ENCODE data around the gene SYNPO.

The SYNPO gene

DNA sequence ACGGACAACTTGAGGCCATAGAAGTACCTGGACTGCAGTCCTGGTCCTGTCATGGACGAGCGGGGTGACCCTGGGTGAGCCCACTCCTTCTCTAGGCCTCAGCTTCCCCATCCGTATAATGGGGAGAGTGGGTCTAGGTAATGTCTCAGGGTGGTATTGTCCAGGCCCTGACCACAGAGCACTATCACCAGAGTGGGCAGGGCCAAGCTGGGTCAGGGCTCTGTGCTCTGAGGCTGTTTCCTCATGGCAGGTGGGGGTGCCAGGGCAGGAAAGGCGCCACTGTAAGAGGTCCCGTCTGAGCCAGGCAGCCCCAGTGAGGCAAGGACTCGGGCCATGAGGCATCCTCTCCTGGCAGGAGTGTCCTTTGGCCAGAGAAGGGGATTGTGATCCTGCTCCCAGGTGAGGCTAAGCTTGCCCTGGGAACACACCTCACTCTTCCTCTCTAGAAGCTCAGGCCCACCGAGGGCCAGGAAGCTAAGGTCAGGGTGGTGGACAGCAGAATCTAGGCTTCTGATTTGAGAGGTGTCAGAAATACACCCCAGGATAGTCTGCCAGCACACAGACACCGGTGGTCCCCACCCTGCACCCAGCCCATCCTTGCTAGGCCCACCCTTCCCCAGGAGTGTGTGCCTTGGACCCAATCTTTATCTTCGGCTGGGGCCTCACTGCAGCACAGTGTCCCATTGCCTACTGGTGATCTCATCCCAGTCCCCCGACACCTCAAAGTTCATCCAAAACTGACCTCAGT is 19.1 kb downstream of the SYNPO start:
- no peak for DNase-seq

DNA sequence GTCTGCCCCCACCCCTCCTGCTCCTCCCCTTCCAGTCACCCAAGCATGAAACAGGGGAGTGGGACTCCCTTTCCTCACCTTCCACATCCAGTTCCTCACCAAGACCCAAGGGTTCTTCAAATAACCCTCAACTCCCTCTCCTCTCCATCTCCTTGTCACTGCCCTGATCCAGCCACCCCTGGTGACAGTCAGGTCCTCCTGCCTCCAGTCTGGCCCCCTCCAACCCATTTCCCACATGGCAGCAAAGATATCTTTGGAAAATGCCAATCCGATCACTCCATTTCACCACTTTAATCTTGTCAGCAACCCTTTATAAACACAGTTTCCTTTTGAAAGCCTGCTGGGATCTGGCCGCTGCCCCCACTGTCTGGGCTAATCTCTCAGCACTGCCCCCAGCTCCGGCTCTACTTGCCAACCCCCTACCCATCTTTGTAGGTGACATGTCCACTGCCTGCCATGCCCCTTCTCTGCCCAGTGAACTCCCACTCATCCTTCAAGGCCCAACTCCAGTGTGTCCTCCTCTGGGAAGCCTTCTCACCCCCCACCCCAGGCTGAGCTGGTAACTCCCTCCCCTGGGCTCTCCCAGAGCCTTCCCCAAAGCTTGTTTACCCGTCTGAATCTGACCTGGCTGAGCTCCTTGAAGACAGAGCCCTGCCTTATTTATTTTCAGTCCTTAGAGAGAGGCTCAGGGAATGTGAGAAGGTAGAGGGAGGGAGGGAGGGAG is 19.8 kb downstream of the SYNPO start:
- no peak for DNase-seq

DNA sequence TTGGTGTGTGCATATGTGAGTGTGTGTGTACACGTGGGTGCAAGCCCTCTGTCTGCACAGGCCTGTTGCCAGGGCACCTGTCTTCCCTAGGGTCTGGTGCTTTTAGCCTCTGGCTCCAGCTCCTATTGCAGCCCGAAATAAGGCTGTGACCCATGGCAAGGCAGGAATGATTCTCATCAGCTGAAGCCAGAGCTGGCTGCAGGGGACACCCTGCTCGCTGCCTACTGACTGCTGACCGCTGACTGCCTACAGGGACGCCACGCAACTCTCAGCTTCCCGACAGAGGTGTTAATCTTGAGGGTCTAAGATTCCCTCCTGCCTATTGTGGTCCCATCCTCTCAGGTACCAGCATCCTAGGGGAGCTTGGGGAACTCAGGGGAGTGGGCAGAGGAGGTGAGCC is 20.6 kb downstream of the SYNPO start, which contains the start of gene MYOZ3:
TSS of gene MYOZ3 (plus strand) at position 166 of the 400 bp plus-strand sequence. CDS start 1,691 bp downstream, outside the sequence.
- DNase-seq: no peak

DNA sequence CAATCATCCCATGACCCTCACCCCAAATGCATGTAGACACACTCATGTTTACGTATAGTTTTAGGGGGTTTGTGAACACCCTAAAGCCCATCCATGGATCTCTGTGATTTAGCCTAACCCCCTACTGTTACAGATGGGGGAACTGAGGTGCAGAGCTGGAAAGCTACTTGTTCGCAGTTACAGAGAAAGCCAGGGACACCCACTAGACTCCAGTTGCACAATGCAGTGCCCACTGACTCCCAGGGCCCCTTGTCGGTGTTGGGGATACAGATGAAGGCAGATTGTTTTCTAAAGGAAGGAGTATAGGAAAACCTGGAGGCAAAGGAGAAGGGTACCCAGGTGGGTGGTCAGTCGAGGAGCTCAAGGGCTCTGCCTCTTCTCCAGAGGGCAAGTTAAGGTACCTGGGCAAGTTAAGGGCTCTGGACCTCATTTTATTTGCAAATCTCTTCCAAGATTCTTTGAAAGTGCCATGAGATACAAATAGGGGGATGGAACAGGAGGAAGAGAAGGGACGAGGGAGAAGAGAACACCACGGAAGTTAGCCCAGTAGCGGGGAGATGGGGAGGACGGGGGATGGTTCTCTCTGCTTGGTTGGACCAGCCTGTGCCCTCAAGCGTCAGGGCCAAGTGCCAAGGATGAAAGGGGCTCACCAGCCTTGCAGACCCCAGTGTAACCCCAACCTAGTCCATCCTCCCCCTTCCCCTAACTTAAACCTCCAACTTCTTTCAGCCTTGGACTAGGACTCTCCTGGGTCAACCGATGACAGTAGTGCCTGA is 21.5 kb downstream of the SYNPO start:
- DNase-seq: no peak

DNA sequence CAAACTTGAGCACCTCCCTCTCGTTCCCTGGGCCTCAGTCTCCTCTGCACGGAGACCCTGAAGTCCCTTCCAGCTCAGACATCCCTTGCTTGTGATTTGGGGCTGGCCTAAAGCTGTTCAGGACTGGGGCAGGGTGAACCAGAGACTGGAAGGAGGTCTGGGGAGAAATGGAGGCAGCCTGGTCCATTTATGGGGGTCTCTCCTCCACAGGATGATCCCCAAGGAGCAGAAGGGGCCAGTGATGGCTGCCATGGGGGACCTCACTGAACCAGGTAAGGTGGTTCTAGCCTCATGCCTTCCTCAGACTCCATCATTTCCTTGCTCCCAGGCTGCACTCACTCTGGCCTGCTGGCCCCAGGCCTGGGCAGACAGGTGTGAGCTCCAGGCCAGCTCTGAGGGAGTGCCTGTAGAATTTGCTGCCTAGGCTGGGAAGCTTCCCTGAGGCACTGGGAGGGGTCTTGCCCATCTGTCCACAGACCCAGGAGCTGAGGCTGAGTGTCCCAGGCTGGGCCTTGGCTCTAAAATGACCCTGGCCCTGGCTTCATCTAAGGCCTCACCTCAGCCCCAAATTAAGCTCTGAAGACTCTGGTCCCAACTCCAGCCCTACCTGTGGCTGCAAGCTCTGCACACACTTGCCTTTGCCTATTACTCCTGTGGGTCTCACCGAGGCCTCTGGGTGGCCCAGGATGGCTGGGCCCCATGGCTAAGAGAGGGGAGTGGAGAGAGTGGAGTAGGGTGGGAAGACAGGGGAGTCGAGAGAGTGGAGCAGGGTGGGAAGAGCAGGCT is 22.5 kb downstream of the SYNPO start:
- no peak for DNase-seq

DNA sequence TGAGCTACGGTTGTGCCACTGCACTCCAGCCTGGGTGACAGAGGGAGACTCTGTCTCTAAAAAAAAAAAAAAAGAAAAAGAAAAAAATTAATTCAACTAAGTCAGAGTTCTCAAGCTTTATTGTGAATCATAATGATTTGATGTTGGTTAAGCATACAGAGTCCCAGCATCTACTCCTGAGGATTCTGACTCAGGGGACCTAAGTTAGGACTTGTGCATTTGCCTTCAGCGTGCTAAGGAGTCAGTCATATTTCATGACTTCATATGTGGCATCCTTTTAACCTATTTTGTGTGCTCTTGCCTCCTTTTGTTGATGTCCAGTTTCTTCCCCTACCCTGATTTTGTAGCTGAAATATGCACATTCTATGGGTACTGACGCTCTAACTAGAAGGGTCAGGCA is 23.5 kb downstream of the SYNPO start:
- no peak for DNase-seq

DNA sequence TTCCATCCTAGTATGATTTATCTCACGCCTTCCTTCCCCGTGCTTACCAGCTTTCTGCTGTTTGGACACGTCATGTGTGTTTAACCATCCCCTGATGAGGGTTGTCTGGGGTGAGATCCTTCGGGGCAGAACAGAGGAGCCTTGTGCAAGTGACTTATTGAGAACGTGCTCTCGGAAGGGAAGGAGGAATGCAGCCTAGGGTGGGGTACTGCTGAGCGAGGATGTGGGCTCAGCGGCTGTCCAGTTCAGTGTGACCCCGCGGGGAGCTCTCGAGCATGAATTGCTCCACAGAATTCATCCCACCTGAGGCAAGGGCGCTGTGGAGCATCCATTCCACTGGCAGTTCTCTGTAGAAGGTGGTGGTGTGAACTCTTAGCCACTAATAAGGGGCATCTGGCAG is 24.6 kb downstream of the SYNPO start:
- peak; percentile 60 for DNase-seq

DNA sequence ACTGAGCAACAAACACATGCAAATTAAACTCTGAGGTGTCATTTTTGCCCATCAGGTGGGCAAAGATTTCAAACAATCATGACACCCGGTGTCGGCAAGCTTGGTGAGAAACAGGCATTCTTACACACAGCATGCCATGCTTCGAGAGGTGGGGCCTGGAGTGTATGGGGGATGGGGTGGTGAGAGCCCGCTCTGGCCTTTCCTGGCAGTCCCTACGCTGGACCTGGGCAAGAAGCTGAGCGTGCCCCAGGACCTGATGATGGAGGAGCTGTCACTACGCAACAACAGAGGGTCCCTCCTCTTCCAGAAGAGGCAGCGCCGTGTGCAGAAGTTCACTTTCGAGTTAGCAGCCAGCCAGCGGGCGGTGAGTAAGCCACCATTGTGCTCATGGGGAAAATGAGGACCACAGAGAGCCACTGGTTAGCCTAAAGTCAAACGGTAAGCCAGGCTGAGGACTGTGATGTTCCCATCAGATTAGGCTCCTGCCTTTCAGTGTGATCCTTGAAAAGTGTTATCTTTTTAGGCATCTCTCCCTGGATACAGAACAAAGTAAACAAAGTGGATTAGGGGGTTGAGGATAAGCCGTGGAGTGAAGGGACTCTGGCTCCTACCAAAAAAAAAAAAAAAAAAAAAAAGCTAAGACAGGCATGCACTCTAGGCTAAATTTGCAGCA is 30.0 kb downstream of the SYNPO start:
- DNase-seq: no peak

DNA sequence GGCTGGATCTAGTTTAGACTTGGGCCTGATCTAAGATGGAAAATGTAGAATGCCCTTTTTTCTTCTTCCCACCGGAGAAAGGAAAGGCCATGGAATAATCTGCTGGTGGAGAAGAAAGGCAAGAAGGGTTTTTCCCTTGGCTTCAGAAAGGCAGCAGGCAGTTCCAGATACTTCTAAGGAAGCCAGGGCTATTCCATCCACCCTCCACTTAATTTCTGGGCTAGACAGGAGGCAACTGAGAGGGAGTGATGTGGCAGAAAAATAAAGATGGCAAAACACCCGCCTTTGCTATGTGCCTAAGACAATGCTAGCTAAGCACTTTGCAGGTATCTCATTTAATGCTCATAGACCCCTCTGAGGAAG is 30.5 kb downstream of the SYNPO start:
- DNase-seq: no peak

DNA sequence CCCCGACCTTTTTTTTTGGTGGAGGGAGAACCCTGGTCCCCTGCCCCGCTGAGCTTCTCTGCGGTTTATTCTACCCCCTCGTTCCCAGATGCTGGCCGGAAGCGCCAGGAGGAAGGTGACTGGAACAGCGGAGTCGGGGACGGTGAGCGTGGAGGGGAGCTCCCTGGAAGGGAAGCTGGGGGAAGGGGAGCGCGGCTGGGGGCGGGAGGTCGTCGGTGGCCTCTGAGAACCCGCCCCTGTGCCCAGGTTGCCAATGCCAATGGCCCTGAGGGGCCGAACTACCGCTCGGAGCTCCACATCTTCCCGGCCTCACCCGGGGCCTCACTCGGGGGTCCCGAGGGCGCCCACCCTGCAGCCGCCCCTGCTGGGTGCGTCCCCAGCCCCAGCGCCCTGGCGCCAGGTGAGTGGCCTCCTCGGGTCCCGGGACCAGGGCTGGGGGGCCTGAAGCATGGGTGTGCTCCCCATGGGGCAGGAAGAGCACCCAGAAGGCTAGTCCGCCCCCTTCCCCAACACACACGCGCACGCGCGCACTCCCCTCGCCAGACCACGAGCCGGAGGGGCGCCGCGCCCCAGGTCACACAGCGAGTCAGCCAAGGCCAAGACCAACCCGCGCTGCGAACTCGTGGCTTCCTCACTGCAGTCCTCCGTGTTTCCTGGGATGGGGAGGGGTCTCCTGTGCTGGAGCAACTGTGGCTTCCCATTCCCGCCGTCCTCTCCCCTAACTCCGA is 31.2 kb downstream of the SYNPO start:
- no peak for DNase-seq

DNA sequence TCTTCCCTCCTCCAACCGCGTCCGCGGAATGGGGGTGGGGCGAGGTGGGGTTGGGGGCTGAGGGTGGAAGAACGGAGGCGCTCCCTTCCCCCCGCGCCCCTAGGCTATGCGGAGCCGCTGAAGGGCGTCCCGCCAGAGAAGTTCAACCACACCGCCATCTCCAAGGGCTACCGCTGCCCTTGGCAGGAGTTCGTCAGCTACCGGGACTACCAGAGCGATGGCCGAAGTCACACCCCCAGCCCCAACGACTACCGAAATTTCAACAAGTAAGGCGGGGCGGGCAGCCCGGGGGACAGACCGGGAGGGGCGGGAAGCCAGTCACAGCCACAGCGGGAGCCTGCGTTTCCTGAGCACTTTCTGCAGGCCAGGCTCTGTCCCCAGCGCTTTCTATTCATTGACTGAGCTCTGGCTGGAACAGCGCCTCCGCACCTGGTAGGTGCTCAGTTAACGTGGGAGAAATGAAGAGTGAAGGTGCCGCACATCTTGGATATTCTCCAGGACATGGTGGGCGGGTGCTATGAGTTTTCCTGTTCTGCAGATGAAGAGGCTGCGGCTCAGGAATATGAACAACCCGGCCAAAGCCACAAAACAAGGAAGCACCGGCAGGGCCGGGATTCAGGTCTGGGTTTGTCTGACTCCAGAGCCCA is 31.9 kb downstream of the SYNPO start:
- peak; percentile 35 for DNase-seq

DNA sequence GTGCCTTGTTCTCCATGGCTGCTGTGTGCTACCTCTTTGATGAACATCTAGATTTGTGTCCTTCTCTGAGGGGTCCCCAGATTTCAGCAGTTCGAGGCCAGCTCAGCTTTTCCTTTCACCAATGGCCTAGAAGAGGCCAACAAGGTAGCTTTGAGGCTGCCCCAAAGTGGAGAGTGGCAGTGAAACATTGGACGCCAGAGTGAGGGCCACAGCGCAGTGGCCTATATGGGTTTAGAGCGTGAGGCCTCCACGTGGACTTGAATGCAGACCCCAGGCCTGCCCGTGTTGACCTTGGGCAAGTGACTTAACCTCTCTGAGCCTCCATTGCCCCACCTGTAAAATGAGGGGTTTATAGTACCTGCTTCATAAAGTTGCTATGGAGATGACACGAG is 32.4 kb downstream of the SYNPO start:
- DNase-seq: no peak

DNA sequence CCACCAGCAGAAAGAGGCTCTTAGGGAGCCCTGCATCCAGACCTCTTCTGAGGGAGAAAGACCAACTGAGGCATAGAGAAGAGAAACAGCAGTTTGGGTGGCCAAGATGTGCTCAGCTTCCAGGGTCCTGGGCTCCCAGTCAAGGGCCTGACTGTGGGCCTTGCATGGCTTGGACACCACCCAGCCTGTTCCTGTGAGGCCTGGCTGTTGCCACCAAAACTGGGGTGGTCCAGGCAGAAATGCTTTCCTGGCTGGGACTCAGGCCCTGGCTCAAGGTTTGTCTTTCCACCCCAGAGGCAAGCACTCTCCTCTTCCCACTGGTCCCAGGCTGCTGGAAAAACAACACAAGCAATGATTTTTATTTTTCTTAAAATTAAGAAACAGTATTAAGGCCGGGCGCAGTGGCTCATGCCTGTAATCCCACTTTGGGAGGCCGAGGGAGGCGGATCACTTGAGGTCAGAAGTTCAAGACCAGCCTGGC is 33.9 kb downstream of the SYNPO start:
- no peak for DNase-seq

DNA sequence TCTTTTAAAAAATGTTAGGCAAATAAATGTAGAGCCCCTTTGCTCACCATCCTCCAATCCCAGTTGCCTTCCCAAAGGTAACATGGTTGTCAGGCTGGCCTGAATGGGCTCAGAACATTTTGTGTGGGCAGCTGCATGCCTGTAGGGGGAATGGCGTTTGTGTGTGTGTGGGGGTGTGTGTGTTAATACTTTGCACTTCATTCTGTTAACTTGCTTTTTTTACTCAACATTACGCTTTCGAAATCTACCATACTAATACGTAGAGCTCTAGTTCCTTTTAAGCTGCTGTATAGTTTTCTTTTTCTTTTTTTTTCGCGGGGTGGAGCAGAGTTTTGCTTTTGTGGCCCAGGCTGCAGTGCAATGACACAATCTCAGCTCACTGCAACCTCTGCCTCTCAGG is 34.6 kb downstream of the SYNPO start:
- no peak for DNase-seq

DNA sequence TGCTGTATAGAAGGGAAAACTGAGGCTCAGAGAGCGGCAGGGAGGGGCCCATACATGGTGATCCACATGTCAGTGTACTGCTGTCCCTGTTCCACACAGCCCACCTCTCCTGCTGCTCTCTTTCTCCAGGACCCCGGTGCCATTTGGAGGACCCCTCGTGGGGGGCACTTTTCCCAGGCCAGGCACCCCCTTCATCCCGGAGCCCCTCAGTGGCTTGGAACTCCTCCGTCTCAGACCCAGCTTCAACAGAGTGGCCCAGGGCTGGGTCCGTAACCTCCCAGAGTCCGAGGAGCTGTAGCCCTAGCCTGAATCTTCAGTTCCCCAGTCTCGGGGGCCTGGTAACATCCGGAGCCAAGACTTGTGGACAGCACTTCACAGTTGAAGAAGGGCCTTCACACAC is 36.1 kb downstream of the SYNPO start:
- no peak for DNase-seq

DNA sequence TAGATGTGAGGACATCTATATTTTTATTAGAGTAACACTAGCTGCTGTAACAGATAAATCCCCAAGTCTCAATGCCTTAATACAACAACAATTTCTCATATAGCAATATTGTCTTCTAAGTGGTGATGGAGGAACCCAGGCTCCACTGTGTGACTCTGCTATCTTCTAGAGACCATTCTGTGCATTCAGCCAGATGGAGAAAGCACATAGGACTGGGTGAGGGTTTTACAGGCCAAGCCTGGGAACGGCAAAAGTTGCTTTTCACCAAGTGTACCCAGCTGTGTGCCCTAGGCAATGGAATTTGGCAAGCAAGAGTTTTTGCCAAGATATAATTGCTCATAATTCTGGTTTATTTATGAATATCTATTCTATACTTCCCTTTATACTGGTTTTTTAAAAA is 48.7 kb downstream of the SYNPO start:
- no peak for DNase-seq

DNA sequence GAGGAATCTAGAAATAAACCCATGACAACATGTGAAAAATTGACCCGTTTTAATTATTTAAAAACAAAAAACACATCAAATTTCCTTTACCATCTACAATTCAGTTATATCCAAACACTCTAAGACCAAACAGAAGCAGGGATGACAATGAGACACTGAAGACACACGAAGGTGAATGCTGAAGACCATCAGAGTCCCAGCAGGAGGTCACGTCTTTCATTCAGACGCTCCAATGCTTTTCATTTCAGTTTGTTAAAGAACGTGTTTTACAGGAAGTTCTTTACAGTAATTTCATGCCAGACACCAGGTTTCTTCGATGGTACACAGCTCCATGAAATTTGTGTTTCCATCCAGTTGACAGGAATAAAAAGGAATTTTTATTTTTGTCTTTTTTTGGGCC is 50.3 kb downstream of the SYNPO start:
- no peak for DNase-seq

DNA sequence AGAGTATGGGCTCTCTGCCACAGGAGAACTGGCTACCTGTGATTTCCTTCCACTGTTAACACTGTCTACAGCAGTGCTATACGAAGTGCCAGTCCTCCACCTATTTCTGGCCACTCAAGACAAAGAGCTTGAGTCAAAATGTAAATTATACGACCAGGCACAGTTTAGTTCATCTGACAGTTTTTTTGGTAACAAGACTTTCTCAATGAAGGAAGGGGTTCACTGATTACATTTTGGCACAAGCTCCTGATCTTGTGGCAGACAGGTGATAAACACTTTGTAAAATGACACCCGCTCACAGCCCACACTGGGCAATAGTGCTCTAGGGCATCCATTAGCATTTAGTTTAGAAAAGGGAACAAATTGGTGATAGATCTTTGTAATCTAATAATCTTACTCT is 51.8 kb downstream of the SYNPO start:
- DNase-seq: no peak

DNA sequence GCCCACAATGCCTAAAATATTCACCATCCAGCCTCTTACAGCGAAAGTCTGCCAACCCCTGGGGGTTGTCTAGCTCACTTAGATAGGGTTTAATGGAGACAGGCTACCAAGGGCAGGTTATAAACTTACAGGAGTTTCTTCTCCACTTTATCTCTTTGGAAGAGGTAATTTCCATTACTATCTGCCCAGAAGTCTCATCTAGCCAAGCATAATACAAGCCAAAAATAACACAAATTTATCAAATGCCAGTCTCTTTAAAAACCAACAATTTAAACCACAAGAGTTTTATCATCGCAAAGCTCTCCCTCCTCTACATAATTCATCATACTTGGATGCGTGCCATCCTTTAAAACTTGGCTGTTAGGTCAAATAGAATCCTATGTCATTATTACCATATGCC is 54.2 kb downstream of the SYNPO start:
- peak; percentile 68 for DNase-seq

DNA sequence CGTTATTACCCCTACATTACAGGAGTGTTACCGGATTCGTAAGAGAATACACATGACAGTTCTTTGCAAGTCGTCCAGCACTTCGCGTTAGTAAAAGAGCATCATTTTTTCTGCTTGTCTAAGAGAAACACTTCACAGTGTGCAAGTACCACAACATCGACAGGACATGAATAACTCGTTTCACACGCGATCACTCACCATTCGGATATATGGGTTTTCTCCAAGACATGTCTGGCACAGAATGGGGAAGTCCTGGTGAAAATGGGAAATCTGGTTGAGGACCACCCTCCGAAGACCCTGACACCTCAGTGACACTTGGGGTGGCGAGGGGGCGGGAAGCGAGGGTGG is 59.8 kb downstream of the SYNPO start:
- DNase-seq: peak; percentile 4
